IMR-90 (cell line): ENCODE measurements around the gene DDX20. TPM values are rescaled to one million over a fixed set of nuclear protein-coding genes. Genes with fewer than 3 reads are reported as not detected.

ENCODE experiments used
- ATAC-seq: fragments of 200-7000 bp; cut with Tn5 transposase; 2 replicates; pipeline ENCODE4 v1.9.1; 2020; ENCODE audit warnings: low read depth, mild to moderate bottlenecking, moderate library complexity
- BruUV-seq: library from RNA; stranded (reverse); fragments of 400-500 nt; replicated peaks from 2 replicates; lab custom pipeline; 2021; lab: Mats Ljungman, UMichigan
- CTCF ChIA-PET: fragments of 300-600 bp; formaldehyde crosslinking; extraction: SDS; loops from one replicate; lab custom pipeline; 2021; ENCODE audit warnings: antibody characterized with exemption; lab: Yijun Ruan, JAX
- POLR2A ChIA-PET: fragments of 300-600 bp; sonication (Branson Sonifier 250); formaldehyde crosslinking; loops from one replicate; lab custom pipeline; 2022; ENCODE audit warnings: antibody characterized with exemption; ENCODE audit not compliant: unreplicated experiment; lab: Charles Lee
- DNase-seq: peaks from one replicate; pipeline ENCODE4 v3.0.0; 2013
- H2AFZ ChIP-seq: replicated peaks from 2 replicates; pipeline ENCODE3; 2013; ENCODE audit warnings: low read length, mild to moderate bottlenecking; ENCODE audit not compliant: poor library complexity
- H2AK5ac ChIP-seq: 2 replicates; pipeline ENCODE4 v1.6.1; 2013; ENCODE audit warnings: low read depth, low read length, inconsistent platforms
- H2AK9ac ChIP-seq: replicated peaks from 2 replicates; pipeline ENCODE3; 2013; ENCODE audit warnings: mild to moderate bottlenecking, low read depth, low read length, moderate library complexity; ENCODE audit not compliant: poor library complexity
- H2BK120ac ChIP-seq: 2 replicates; pipeline ENCODE4 v1.6.1; 2013; ENCODE audit warnings: low read depth, low read length, inconsistent platforms
- H2BK15ac ChIP-seq: 3 replicates; pipeline ENCODE4 v1.6.1; 2013; ENCODE audit warnings: low read depth, low read length, inconsistent platforms
- H2BK20ac ChIP-seq: 2 replicates; pipeline ENCODE4 v1.6.1; 2013; ENCODE audit warnings: low read depth, mild to moderate bottlenecking, inconsistent platforms, low read length, moderate library complexity
- H2BK5ac ChIP-seq: 2 replicates; pipeline ENCODE4 v1.6.1; 2013; ENCODE audit warnings: mild to moderate bottlenecking, low read depth, low read length, inconsistent platforms; ENCODE audit not compliant: poor library complexity, severe bottlenecking
- H3K14ac ChIP-seq: replicated peaks from 2 replicates; pipeline ENCODE4 v1.6.1; 2013; ENCODE audit warnings: low read depth, low read length, inconsistent platforms
- H3K18ac ChIP-seq: 2 replicates; pipeline ENCODE4 v1.6.1; 2013; ENCODE audit warnings: low read depth, low read length, control low read depth
- H3K23ac ChIP-seq: 2 replicates; pipeline ENCODE4 v1.6.1; 2013; ENCODE audit warnings: low read depth, low read length, inconsistent platforms
- H3K27ac ChIP-seq: 2 replicates; pipeline ENCODE4 v1.5.1; 2013; ENCODE audit warnings: mild to moderate bottlenecking, control low read depth, low read length; ENCODE audit not compliant: insufficient read depth
- H3K27me3 ChIP-seq: 2 replicates; pipeline ENCODE4 v1.6.1; 2013; ENCODE audit warnings: low read length; ENCODE audit not compliant: control insufficient read depth, insufficient read depth
- H3K36me3 ChIP-seq: 2 replicates; pipeline ENCODE4 v1.6.1; 2013; ENCODE audit warnings: low read length, mixed read lengths; ENCODE audit not compliant: control insufficient read depth, insufficient read depth
- H3K4ac ChIP-seq: 2 replicates; pipeline ENCODE4 v1.6.1; 2013; ENCODE audit warnings: low read depth, low read length, inconsistent platforms
- H3K4me1 ChIP-seq: 2 replicates; pipeline ENCODE4 v1.6.1; 2013; ENCODE audit warnings: low read length, mixed read lengths; ENCODE audit not compliant: control insufficient read depth, insufficient read depth
- H3K4me2 ChIP-seq: 2 replicates; pipeline ENCODE4 v1.6.1; 2013; ENCODE audit warnings: low read depth, mild to moderate bottlenecking, control low read depth, low read length, moderate library complexity
- H3K4me3 ChIP-seq: 2 replicates; pipeline ENCODE4 v1.5.1; 2013; ENCODE audit warnings: low read depth, mild to moderate bottlenecking, control low read depth, low read length, moderate library complexity; ENCODE audit not compliant: insufficient read depth
- H3K56ac ChIP-seq: 2 replicates; pipeline ENCODE4 v1.6.1; 2013; ENCODE audit warnings: low read length, inconsistent platforms; ENCODE audit not compliant: insufficient read depth; ENCODE audit errors: extremely low read depth
- H3K79me1 ChIP-seq, 2 experiments: 2 replicates each; pipeline ENCODE4 v1.6.1; 2013; ENCODE audit warnings: low read length in 2 of 2, inconsistent platforms in 1 of 2, low read depth in 1 of 2
- H3K9ac ChIP-seq: 2 replicates; pipeline ENCODE4 v1.6.1; 2013; ENCODE audit warnings: low read depth, low read length, control low read depth
- H3K9me1 ChIP-seq: 2 replicates; pipeline ENCODE4 v1.6.1; 2013; ENCODE audit warnings: low read length, inconsistent platforms; ENCODE audit not compliant: insufficient read depth
- H3K9me3 ChIP-seq: 2 replicates; pipeline ENCODE4 v1.6.1; 2013; ENCODE audit warnings: low read length; ENCODE audit not compliant: control insufficient read depth, insufficient read depth
- H4K20me1 ChIP-seq: 2 replicates; pipeline ENCODE4 v1.6.1; 2013; ENCODE audit warnings: low read length, inconsistent platforms; ENCODE audit not compliant: insufficient read depth
- H4K5ac ChIP-seq: 2 replicates; pipeline ENCODE4 v1.6.1; 2013; ENCODE audit warnings: mild to moderate bottlenecking, low read depth, low read length, control low read depth
- H4K8ac ChIP-seq, 2 experiments: 2 replicates each; pipeline ENCODE4 v1.6.1; 2013; ENCODE audit warnings: low read depth in 2 of 2, low read length in 2 of 2, control low read depth in 1 of 2, inconsistent platforms in 1 of 2
- H4K91ac ChIP-seq: 2 replicates; pipeline ENCODE4 v1.6.1; 2013; ENCODE audit warnings: low read depth, low read length, inconsistent platforms; ENCODE audit not compliant: insufficient read depth
- ELK1 ChIP-seq: fragments of 150-350 bp; IDR thresholded peaks from 2 replicates; pipeline ENCODE4 v1.6.1; 2016; ENCODE audit warnings: low read depth, mild to moderate bottlenecking, low read length, moderate library complexity, borderline replicate concordance
- FOS ChIP-seq: fragments of 150-350 bp; IDR thresholded peaks from 2 replicates; pipeline ENCODE4 v1.6.1; 2016; ENCODE audit warnings: low read depth, low read length
- MAZ ChIP-seq: IDR thresholded peaks from 2 replicates; pipeline ENCODE4 v1.6.1; 2012; ENCODE audit warnings: low read depth, mild to moderate bottlenecking, low read length, improper control_type of control experiment, moderate library complexity, borderline replicate concordance
- NFE2L2 ChIP-seq: fragments of 150-350 bp; IDR thresholded peaks from 2 replicates; pipeline ENCODE4 v1.6.1; 2016; ENCODE audit warnings: low read depth, mild to moderate bottlenecking, low read length
- RAD21 ChIP-seq: IDR thresholded peaks from 2 replicates; pipeline ENCODE4 v1.6.1; 2012; ENCODE audit warnings: low read length, improper control_type of control experiment
- RFX5 ChIP-seq: IDR thresholded peaks from 2 replicates; pipeline ENCODE4 v1.8.0; 2012; ENCODE audit warnings: low read depth, mild to moderate bottlenecking, low read length, moderate library complexity
- SMC3 ChIP-seq: fragments of 150-350 bp; IDR thresholded peaks from 2 replicates; pipeline ENCODE4 v1.6.1; 2016; ENCODE audit warnings: low read depth, mild to moderate bottlenecking, antibody characterized with exemption, low read length, moderate library complexity
- USF2 ChIP-seq: fragments of 150-350 bp; IDR thresholded peaks from 2 replicates; pipeline ENCODE4 v1.6.1; 2017; ENCODE audit warnings: mild to moderate bottlenecking, antibody characterized with exemption, low read length, low read depth
- WGBS, 2 experiments: methylation state at CpG; one replicate each; pipeline versions ENCODE4 v1.1.5 to v1.1.7; 2013; ENCODE audit warnings: missing lambda C conversion rate in 2 of 2; ENCODE audit not compliant: insufficient read length in 1 of 2; ENCODE audit errors: extremely low coverage in 2 of 2; 5-methylcytosine and 5-hydroxymethylcytosine counted together
- dilution Hi-C: fragments of 300-500 bp; cut with HindIII; formaldehyde crosslinking; loops from one replicate; pipeline ENCODE4 v1.14.3; 2018; ENCODE audit warnings: low sequenced_read_pairs; ENCODE audit not compliant: unreplicated experiment
- in situ Hi-C: fragments of 300-500 bp; cut with MboI; formaldehyde crosslinking; loops from 3 replicates; pipeline ENCODE4 v1.14.3; 2019; ENCODE audit warnings: low sequenced_read_pairs, inconsistent platforms, mixed read lengths
- intact Hi-C: fragments of 100-400 bp; cut with micrococcal nuclease; formaldehyde crosslinking; loops from 2 replicates; pipeline ENCODE4 v1.10.0; 2022
- polyA plus RNA-seq, 3 experiments: library from polyadenylated mRNA; depleted of rRNA; stranded (reverse); fragments of >200 nt; gene quantifications; 2 replicates each; pipeline ENCODE4 v1.2.3, GENCODE V29; 2012; ENCODE audit warnings: low replicate concordance in 1 of 3
- total RNA-seq: library from RNA; depleted of rRNA; stranded (reverse); fragments of >200 nt; gene quantifications from 2 replicates; pipeline ENCODE4 v1.2.3, GENCODE V29; 2012

Gene DDX20
- total and polyA plus RNA-seq, 2 of the 4 experiments (the other 2 are of a cell fraction): 5.7 to 10.9 TPM

GRCh38 chr1:111770916-111771315 is 15.2 kb downstream of the DDX20 start:
- DNase-seq (peak; percentile 16), ATAC-seq (no peak)
- Histone ChIP-seq H2BK120ac (no peak overlapping the region), H4K20me1 (no peaks in the 10 kb centered on the region), H4K91ac (no peak overlapping the region), H2AK9ac (no peak overlapping the region), H4K8ac (no peak overlapping the region), H3K4me3 (no peak overlapping the region), H3K4me2 (no peak overlapping the region), H2BK15ac (no peak overlapping the region), H3K4me1 (peaks cover 4% of the 10 kb centered on the region), H3K36me3 (peaks cover 4% of the 10 kb centered on the region), H4K5ac (no peak overlapping the region), H3K9me1 (peaks cover 3% of the 10 kb centered on the region; the same call in 1 of the 2 replicates), H3K56ac (no peak overlapping the region), H2BK5ac (no peak overlapping the region), H3K27ac (no peak overlapping the region), H2AK5ac (no peak overlapping the region), H3K18ac (no peak overlapping the region), H3K4ac (no peak overlapping the region), H3K27me3 (no peaks in the 10 kb centered on the region), H3K23ac (no peak overlapping the region), H2BK20ac (no peak overlapping the region), H3K9me3 (no peaks in the 10 kb centered on the region), H3K79me1 (peaks cover 4 to 5% of the 10 kb centered on the region in 2 experiments; a peak in 2 of 4 replicates), H3K9ac (no peak overlapping the region), H3K14ac (no peak overlapping the region), H2AFZ (no peak overlapping the region)
- no CpG with 5 or more reads among the region's 4 CpGs for WGBS, 2 experiments
- dilution Hi-C loops: loop anchor here (25.0 kb wide), 1 partner anchor 309 kb away; the partner anchor contains the start of gene C1orf162
- intact Hi-C loops: no loop called here
- no TSS peak for BruUV-seq
- ChIA-PET CTCF (interaction anchor here (0.6 to 2.5 kb wide), 2 partner anchors 263 to 696 kb away, joined by 3 to 9 read pairs; no protein-coding TSS in a partner anchor), POLR2A (no interaction called here)
- no peak for TF ChIP-seq ELK1
- no peak for TF ChIP-seq FOS
- TF ChIP-seq SMC3: no peak
- no peak for TF ChIP-seq RAD21
- no peak for TF ChIP-seq USF2
- no peak for TF ChIP-seq MAZ
- no peak for TF ChIP-seq RFX5
- TF ChIP-seq NFE2L2: no peak
- in situ Hi-C loops: no loop called here
